Activated CD4-positive, alpha-beta memory T cell treated with anti-CD3 and anti-CD28 coated beads for 36 hours (primary cell): ENCODE data around the gene UBE3C. TPM values are rescaled to one million over a fixed set of nuclear protein-coding genes. Genes with fewer than 3 reads are reported as not detected.
"Not testable (repeated sequence)": the region's sequence is repeated elsewhere in the genome, so short reads cannot be mapped to it uniquely, and the experiment has no call there.

Source experiments
- CTCF ChIA-PET: fragments of 350-600 bp; sonication (Branson Sonifier 250); formaldehyde crosslinking; loops from one replicate; lab custom pipeline; 2021; ENCODE audit warnings: antibody characterized with exemption, inconsistent platforms; lab: Charles Lee
- POLR2A ChIA-PET: fragments of 350-600 bp; sonication (Branson Sonifier 250); formaldehyde crosslinking; loops from one replicate; lab custom pipeline; 2021; ENCODE audit warnings: antibody characterized with exemption; lab: Charles Lee
- DNase-seq: peaks from one replicate; pipeline ENCODE4 v3.0.0-alpha.2; 2020
- H3K27ac Mint-ChIP-seq: one replicate; pipeline ENCODE4 v1.8.0; 2021; ENCODE audit warnings: mixed read lengths
- H3K27me3 Mint-ChIP-seq: one replicate; pipeline ENCODE4 v1.8.0; 2021; ENCODE audit warnings: mixed read lengths
- H3K36me3 Mint-ChIP-seq: one replicate; pipeline ENCODE4 v1.8.0; 2021; ENCODE audit warnings: mixed read lengths
- H3K4me1 Mint-ChIP-seq: one replicate; pipeline ENCODE4 v1.8.0; 2021; ENCODE audit warnings: low read depth, mixed read lengths
- H3K4me3 Mint-ChIP-seq: one replicate; pipeline ENCODE4 v1.8.0; 2021; ENCODE audit warnings: mild to moderate bottlenecking, mixed read lengths
- H3K9me3 Mint-ChIP-seq: one replicate; pipeline ENCODE4 v1.8.0; 2021; ENCODE audit warnings: mixed read lengths
- intact Hi-C: fragments of 100-400 bp; cut with micrococcal nuclease; formaldehyde crosslinking; loops from one replicate; pipeline ENCODE4 v1.15.1; 2023
- total RNA-seq, 2 experiments: library from RNA; stranded (reverse); gene quantifications; one replicate each; pipeline ENCODE4 v1.2.3, GENCODE V29; 2021

The UBE3C gene
- total RNA-seq, 2 experiments from 2014 or later = 59.8 to 59.9 TPM

GRCh38 chr7:157153260-157153659 is 14.5 kb downstream of the UBE3C start:
- no peak for DNase-seq
- no peaks in the 10 kb centered on the region for H3K9me3 Mint-ChIP-seq
- ChIA-PET POLR2A (no interaction called here), CTCF (no interaction called here)
- H3K27ac Mint-ChIP-seq = no peak overlapping the region
- H3K36me3 Mint-ChIP-seq = peaks cover 8% of the 10 kb centered on the region
- intact Hi-C loops = no loop called here
- no peak overlapping the region for H3K4me3 Mint-ChIP-seq
- peaks cover 45% of the 10 kb centered on the region for H3K4me1 Mint-ChIP-seq
- H3K27me3 Mint-ChIP-seq = no peaks in the 10 kb centered on the region

DNA sequence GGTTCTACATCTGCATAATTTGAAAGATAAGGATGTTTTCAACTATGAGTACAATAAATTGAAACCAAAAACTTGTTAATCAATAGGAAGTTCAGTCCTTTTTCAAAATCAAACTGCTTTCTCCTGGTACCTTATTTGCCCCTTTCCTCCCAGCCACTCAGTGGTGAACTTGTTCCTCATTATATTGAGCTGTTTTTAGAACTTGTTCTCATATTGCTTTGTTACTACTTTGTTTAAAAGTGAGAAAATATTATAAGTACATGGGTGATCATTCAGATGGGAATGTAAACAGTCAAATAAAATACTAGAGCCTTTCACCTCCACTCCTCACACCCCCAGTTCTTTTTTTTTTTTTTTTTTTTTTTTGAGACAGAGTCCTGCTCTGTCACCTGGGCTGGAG is 17.2 kb downstream of the UBE3C start:
- DNase-seq = no peak
- Mint-ChIP-seq H3K4me3 (no peak overlapping the region), H3K36me3 (peaks cover 9% of the 10 kb centered on the region), H3K9me3 (no peaks in the 10 kb centered on the region), H3K27ac (no peak overlapping the region), H3K27me3 (no peaks in the 10 kb centered on the region), H3K4me1 (peaks cover 45% of the 10 kb centered on the region)
- ChIA-PET CTCF (no interaction called here), POLR2A (no interaction called here)
- intact Hi-C loops = no loop called here

DNA sequence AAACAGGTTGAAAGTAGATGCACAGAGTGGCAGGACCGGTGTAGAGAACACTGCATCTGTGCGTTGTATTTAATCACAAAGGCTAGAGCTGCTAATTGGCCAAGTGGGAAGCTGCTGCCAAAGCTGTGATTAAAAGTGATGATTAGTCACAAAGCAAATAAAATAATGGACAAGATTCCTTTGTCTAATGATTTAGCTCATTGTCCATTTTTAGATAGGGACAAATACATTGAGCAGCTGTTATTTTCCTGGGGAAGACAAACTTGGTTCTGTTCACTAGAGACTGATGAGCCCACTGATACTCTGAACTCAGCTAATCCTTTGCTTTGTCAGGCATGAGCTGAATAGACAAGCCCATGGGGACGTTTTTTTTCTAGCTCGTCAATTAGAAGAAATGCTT is 19.7 kb downstream of the UBE3C start:
- intact Hi-C loops = no loop called here
- H3K27me3 Mint-ChIP-seq = no peaks in the 10 kb centered on the region
- ChIA-PET POLR2A (no interaction called here), CTCF (no interaction called here)
- no peak for DNase-seq
- H3K27ac Mint-ChIP-seq = no peak overlapping the region
- H3K4me3 Mint-ChIP-seq = no peak overlapping the region
- H3K4me1 Mint-ChIP-seq = peaks cover 27% of the 10 kb centered on the region
- H3K36me3 Mint-ChIP-seq = peaks cover 5% of the 10 kb centered on the region
- no peaks in the 10 kb centered on the region for H3K9me3 Mint-ChIP-seq

GRCh38 chr7:157159537-157159936 is 20.8 kb downstream of the UBE3C start:
- H3K27me3 Mint-ChIP-seq, CTCF ChIA-PET, H3K27ac Mint-ChIP-seq, H3K4me3 Mint-ChIP-seq, DNase-seq, intact Hi-C loops, H3K9me3 Mint-ChIP-seq, POLR2A ChIA-PET: not testable (repeated sequence)
- H3K4me1 Mint-ChIP-seq = peaks cover 19% of the 10 kb centered on the region
- H3K36me3 Mint-ChIP-seq = peaks cover 15% of the 10 kb centered on the region

- H3K27ac Mint-ChIP-seq = no peak overlapping the region
- H3K9me3 Mint-ChIP-seq = peaks cover 11% of the 10 kb centered on the region
Measured at GRCh38 chr7:157160433-157160832, 21.7 kb downstream of the UBE3C start.

GRCh38 chr7:157165987-157166386 is 27.3 kb downstream of the UBE3C start:
- intact Hi-C loops = no loop called here
- ChIA-PET CTCF (no interaction called here), POLR2A (no interaction called here)
- Mint-ChIP-seq H3K27ac (no peak overlapping the region), H3K9me3 (peaks cover 15% of the 10 kb centered on the region), H3K4me3 (no peak overlapping the region), H3K27me3 (no peaks in the 10 kb centered on the region), H3K36me3 (peaks cover 48% of the 10 kb centered on the region), H3K4me1 (peaks cover 2% of the 10 kb centered on the region)
- DNase-seq = no peak

More at GRCh38 chr7:157160433-157160832, 21.7 kb downstream of the UBE3C start:
- peaks cover 23% of the 10 kb centered on the region for H3K36me3 Mint-ChIP-seq
- peaks cover 16% of the 10 kb centered on the region for H3K4me1 Mint-ChIP-seq
- H3K4me3 Mint-ChIP-seq = no peak overlapping the region
- DNase-seq = no peak
- no peaks in the 10 kb centered on the region for H3K27me3 Mint-ChIP-seq
- intact Hi-C loops = no loop called here
- CTCF ChIA-PET = no interaction called here
- POLR2A ChIA-PET = no interaction called here

GRCh38 chr7:157168571-157168970 is 29.8 kb downstream of the UBE3C start:
- Mint-ChIP-seq H3K4me1 (peaks cover 2% of the 10 kb centered on the region), H3K9me3 (peaks cover 15% of the 10 kb centered on the region), H3K4me3 (no peak overlapping the region), H3K36me3 (peaks cover 51% of the 10 kb centered on the region), H3K27ac (no peak overlapping the region), H3K27me3 (no peaks in the 10 kb centered on the region)
- ChIA-PET CTCF (no interaction called here), POLR2A (no interaction called here)
- intact Hi-C loops = no loop called here
- no peak for DNase-seq

- no peak for DNase-seq
- no peaks in the 10 kb centered on the region for H3K27me3 Mint-ChIP-seq
- no peaks in the 10 kb centered on the region for H3K4me1 Mint-ChIP-seq
- CTCF ChIA-PET = no interaction called here
- no peak overlapping the region for H3K4me3 Mint-ChIP-seq
- no peaks in the 10 kb centered on the region for H3K9me3 Mint-ChIP-seq
- peaks cover 24% of the 10 kb centered on the region for H3K36me3 Mint-ChIP-seq
- no peak overlapping the region for H3K27ac Mint-ChIP-seq
- intact Hi-C loops = no loop called here
- POLR2A ChIA-PET = no interaction called here
Measured at GRCh38 chr7:157176771-157177170, 38.0 kb downstream of the UBE3C start.

- intact Hi-C loops = no loop called here
- Mint-ChIP-seq H3K27me3 (no peaks in the 10 kb centered on the region), H3K36me3 (peaks cover 27% of the 10 kb centered on the region), H3K27ac (no peak overlapping the region), H3K9me3 (no peaks in the 10 kb centered on the region), H3K4me3 (no peak overlapping the region), H3K4me1 (no peaks in the 10 kb centered on the region)
- POLR2A ChIA-PET = no interaction called here
- CTCF ChIA-PET = interaction anchor here (0.6 kb wide), 1 partner anchor 47 kb away, joined by 3 read pairs; no protein-coding TSS in a partner anchor
- DNase-seq = no peak
Measured at GRCh38 chr7:157177333-157177982, 38.7 kb downstream of the UBE3C start.

DNA sequence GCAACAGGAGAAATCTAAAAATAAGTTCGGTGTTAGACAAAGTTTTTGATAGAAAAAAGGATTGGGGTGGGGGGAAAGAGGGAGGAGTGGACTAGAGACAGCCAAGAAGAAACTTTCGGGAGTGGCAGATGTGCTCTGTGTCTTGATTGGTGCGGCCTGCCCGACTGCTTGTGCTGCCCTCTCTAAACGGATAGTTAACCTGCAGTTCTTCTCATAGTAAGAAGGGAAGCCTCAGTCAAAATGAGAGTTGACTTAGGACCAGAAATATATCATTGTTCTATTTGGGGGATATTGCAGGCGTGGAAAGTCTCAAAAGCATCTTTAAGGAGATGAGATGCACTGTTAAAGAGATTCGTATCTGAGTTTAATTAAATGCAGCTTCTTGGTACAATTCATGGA is 39.3 kb downstream of the UBE3C start:
- no peak for DNase-seq
- POLR2A ChIA-PET = no interaction called here
- Mint-ChIP-seq H3K4me1 (no peaks in the 10 kb centered on the region), H3K27me3 (no peaks in the 10 kb centered on the region), H3K9me3 (no peaks in the 10 kb centered on the region), H3K36me3 (peaks cover 24% of the 10 kb centered on the region), H3K4me3 (no peak overlapping the region), H3K27ac (no peak overlapping the region)
- CTCF ChIA-PET = interaction anchor here (0.6 kb wide), 1 partner anchor 47 kb away, joined by 3 read pairs; no protein-coding TSS in a partner anchor
- intact Hi-C loops = no loop called here

DNA sequence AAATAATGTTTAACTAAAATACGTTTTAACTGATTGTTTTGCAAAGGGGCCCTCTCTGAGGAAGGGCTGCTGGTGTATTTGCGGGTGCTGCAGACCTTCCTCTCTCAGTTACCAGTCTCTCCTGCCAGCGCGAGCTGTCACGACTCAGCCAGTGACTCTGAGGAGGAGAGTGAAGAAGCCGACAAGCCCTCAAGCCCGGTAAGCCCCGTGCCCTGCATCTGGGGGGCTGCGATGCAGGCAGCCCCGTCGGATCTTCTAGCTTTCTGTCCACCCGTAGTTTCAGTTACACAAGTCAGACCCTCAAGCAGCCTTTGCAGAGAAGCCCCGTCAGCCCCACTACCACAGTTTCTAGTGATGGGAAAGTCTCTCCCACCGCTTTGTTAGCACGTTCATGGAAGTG is 45.1 kb downstream of the UBE3C start:
- Mint-ChIP-seq H3K27me3 (no peaks in the 10 kb centered on the region), H3K9me3 (no peaks in the 10 kb centered on the region), H3K4me1 (no peaks in the 10 kb centered on the region), H3K36me3 (peaks cover 32% of the 10 kb centered on the region), H3K27ac (no peak overlapping the region), H3K4me3 (no peak overlapping the region)
- CTCF ChIA-PET = no interaction called here
- intact Hi-C loops = no loop called here
- DNase-seq = no peak
- POLR2A ChIA-PET = no interaction called here

GRCh38 chr7:157188091-157188665 is 49.5 kb downstream of the UBE3C start:
- H3K36me3 Mint-ChIP-seq = peaks cover 36% of the 10 kb centered on the region
- ChIA-PET CTCF (no interaction called here), POLR2A (no interaction called here)
- no peak overlapping the region for H3K27ac Mint-ChIP-seq
- no peak for DNase-seq
- H3K9me3 Mint-ChIP-seq = no peaks in the 10 kb centered on the region
- intact Hi-C loops = no loop called here
- H3K4me3 Mint-ChIP-seq = no peak overlapping the region
- no peaks in the 10 kb centered on the region for H3K4me1 Mint-ChIP-seq
- H3K27me3 Mint-ChIP-seq = no peaks in the 10 kb centered on the region

DNA sequence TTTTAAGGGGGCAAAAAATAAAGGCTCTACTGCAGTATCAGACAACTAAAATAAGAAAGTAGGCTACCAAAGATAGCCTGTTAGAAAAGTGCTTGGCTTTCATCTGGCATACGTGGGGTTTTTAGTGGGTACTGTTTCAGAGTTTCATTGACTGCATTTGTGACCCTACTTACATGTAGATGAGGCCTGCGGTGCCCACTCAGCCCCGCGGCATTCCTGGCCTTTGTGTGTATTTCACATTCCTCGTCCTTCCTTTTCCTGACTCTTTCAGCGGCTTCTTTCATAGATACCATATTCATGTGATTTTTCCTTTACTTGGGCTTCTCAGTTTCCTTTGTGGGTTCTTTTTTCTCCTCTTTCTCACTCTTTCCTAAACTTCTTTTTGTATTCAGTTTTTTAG is 50.7 kb downstream of the UBE3C start:
- no peaks in the 10 kb centered on the region for H3K27me3 Mint-ChIP-seq
- no peaks in the 10 kb centered on the region for H3K4me1 Mint-ChIP-seq
- ChIA-PET POLR2A (no interaction called here), CTCF (no interaction called here)
- H3K9me3 Mint-ChIP-seq = no peaks in the 10 kb centered on the region
- H3K36me3 Mint-ChIP-seq = peaks cover 43% of the 10 kb centered on the region
- no peak overlapping the region for H3K4me3 Mint-ChIP-seq
- intact Hi-C loops = no loop called here
- DNase-seq = no peak
- no peak overlapping the region for H3K27ac Mint-ChIP-seq
